Astrocyte (in vitro differentiated cells and primary cell): Measurements from ENCODE around the gene TMEM184A. TPM values are rescaled to one million over a fixed set of nuclear protein-coding genes. Genes with fewer than 3 reads are reported as not detected.

ENCODE experiments used
- DNase-seq: peaks from one replicate; pipeline ENCODE4 v3.0.0-alpha.2; 2010; ENCODE audit warnings: low read depth
- FAIRE-seq: peaks from 2 replicates; lab custom pipeline; 2011; peaks lifted over from hg19 to GRCh38; lab: Jason Lieb, UNC
- H2AFZ ChIP-seq: 2 replicates; pipeline ENCODE4 v1.6.0; 2012; ENCODE audit warnings: low read depth, low read length, inconsistent platforms
- H3K27ac ChIP-seq: 2 replicates; pipeline ENCODE4 v1.5.1; 2011; ENCODE audit warnings: low read depth, low read length, inconsistent platforms
- H3K27me3 ChIP-seq: 2 replicates; pipeline ENCODE4 v1.6.0; 2011; ENCODE audit warnings: low read length, inconsistent platforms; ENCODE audit not compliant: insufficient read depth
- H3K36me3 ChIP-seq: 2 replicates; pipeline ENCODE4 v1.5.1; 2011; ENCODE audit warnings: low read length, inconsistent platforms; ENCODE audit not compliant: insufficient read depth
- H3K4me1 ChIP-seq: 2 replicates; pipeline ENCODE4 v1.5.1; 2011; ENCODE audit warnings: low read length, inconsistent platforms; ENCODE audit not compliant: insufficient read depth
- H3K4me2 ChIP-seq: 2 replicates; pipeline ENCODE4 v1.6.0; 2012; ENCODE audit warnings: low read length, inconsistent platforms
- H3K4me3 ChIP-seq: 2 replicates; pipeline ENCODE4 v1.5.1; 2011; ENCODE audit warnings: low read depth, mild to moderate bottlenecking, low read length, inconsistent platforms; ENCODE audit not compliant: insufficient read depth
- H3K79me2 ChIP-seq: 2 replicates; pipeline ENCODE4 v1.6.0; 2012; ENCODE audit warnings: mild to moderate bottlenecking, low read length, inconsistent platforms; ENCODE audit not compliant: insufficient read depth
- H3K9ac ChIP-seq: 2 replicates; pipeline ENCODE4 v1.6.0; 2012; ENCODE audit warnings: mild to moderate bottlenecking, low read length, inconsistent platforms
- H3K9me3 ChIP-seq: 2 replicates; pipeline ENCODE4 v1.5.1; 2012; ENCODE audit warnings: low read depth, mild to moderate bottlenecking, low read length, inconsistent platforms; ENCODE audit not compliant: insufficient read depth
- H4K20me1 ChIP-seq: 2 replicates; pipeline ENCODE4 v1.6.0; 2012; ENCODE audit warnings: low read length, inconsistent platforms; ENCODE audit not compliant: insufficient read depth
- H3K27ac Mint-ChIP-seq: one replicate; pipeline ENCODE4 v1.8.0; 2021; ENCODE audit warnings: mild to moderate bottlenecking, mixed read lengths; ENCODE audit not compliant: unreplicated experiment
- H3K27me3 Mint-ChIP-seq: one replicate; pipeline ENCODE4 v1.8.0; 2021; ENCODE audit warnings: low read depth, mixed read lengths; ENCODE audit not compliant: unreplicated experiment
- H3K36me3 Mint-ChIP-seq: one replicate; pipeline ENCODE4 v1.8.0; 2021; ENCODE audit warnings: low read depth, mixed read lengths; ENCODE audit not compliant: unreplicated experiment
- H3K4me1 Mint-ChIP-seq: one replicate; pipeline ENCODE4 v1.8.0; 2021; ENCODE audit warnings: low read depth, mixed read lengths; ENCODE audit not compliant: unreplicated experiment
- H3K4me3 Mint-ChIP-seq: one replicate; pipeline ENCODE4 v1.8.0; 2021; ENCODE audit warnings: mild to moderate bottlenecking, moderate library complexity, mixed read lengths; ENCODE audit not compliant: unreplicated experiment
- H3K9me3 Mint-ChIP-seq: one replicate; pipeline ENCODE4 v1.8.0; 2021; ENCODE audit warnings: mild to moderate bottlenecking, mixed read lengths; ENCODE audit not compliant: unreplicated experiment
- CTCF ChIP-seq: IDR thresholded peaks from 2 replicates; pipeline ENCODE4 v1.5.1; 2011; ENCODE audit warnings: low read depth, mild to moderate bottlenecking, inconsistent platforms, low read length, moderate library complexity; ENCODE audit not compliant: insufficient read depth
- EZH2 ChIP-seq: IDR thresholded peaks from 2 replicates; pipeline ENCODE4 v1.6.1; 2012; ENCODE audit warnings: mild to moderate bottlenecking, low read length, inconsistent platforms; ENCODE audit not compliant: insufficient read depth
- total RNA-seq: library from RNA; stranded (reverse); gene quantifications from 2 replicates; pipeline ENCODE4 v1.2.1, GENCODE V29; 2021

The TMEM184A gene
- total RNA-seq, 1 donor from 2014 or later, result 2.1 TPM

DNA sequence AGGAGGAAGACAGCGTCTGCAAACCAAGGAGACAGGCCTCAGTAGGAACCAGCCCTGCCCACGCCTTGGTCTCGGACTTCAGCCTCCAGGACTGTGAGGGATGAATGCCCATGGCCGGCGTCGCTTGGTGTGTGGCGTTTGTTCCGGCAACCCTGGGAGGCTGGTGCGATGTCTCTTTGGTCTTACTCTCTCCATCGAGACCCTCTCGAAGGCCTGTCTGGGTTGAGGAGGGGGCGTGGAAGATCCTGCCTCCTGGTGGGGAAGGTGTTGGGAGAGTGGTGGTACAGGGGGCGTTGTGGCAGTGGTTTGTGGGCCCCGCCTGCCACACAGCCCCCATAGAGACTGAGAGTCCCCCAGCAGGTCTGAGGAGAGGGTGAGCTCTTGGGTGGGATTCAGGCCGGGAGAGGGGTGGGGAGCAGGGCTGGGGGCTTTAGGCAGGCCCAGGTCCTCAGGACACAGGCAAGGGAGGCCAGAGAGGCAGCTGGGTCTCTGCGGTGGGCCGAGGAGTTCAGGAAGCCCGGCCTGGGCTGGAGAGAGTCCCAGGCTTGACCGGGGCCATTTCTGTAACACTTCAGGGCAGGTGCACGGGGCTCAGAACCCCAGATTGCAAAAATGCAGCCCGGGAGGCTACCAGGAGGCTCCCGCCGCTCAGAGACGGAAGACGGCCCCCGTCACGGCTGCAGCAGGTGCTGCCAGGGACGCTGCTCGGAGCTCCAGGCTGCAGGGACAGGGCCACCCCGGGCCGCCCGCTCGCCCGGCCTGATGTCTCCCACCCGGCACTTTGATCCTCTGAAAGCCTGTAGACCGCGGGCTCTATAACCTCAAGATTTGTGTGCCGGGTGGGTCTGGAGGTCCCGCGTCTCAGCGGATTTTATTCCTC is 47.6 kb upstream of the TMEM184A start:
- DNase-seq (no peak), FAIRE-seq (no peak)
- Histone ChIP-seq H2AFZ (no peak overlapping the region), H3K27ac (no peak overlapping the region), H3K4me1 (no peaks in the 10 kb centered on the region), H3K4me2 (no peak overlapping the region), H4K20me1 (no peaks in the 10 kb centered on the region), H3K9ac (no peak overlapping the region), H3K27me3 (peaks cover 18% of the 10 kb centered on the region), H3K79me2 (no peaks in the 10 kb centered on the region), H3K4me3 (no peak overlapping the region), H3K9me3 (no peaks in the 10 kb centered on the region), H3K36me3 (no peaks in the 10 kb centered on the region)
- H3K27me3 Mint-ChIP-seq, result peaks cover 47% of the 10 kb centered on the region
- H3K27ac Mint-ChIP-seq, result no peak overlapping the region
- no peaks in the 10 kb centered on the region for H3K4me1 Mint-ChIP-seq
- no peak overlapping the region for H3K4me3 Mint-ChIP-seq
- TF ChIP-seq EZH2 (no peak), CTCF (no peak)
- no peaks in the 10 kb centered on the region for H3K9me3 Mint-ChIP-seq
- H3K36me3 Mint-ChIP-seq, result no peaks in the 10 kb centered on the region

GRCh38 chr7:1602386-1602785 is 46.4 kb upstream of the TMEM184A start:
- FAIRE-seq (no peak), DNase-seq (no peak)
- no peak overlapping the region for H3K4me3 Mint-ChIP-seq
- Histone ChIP-seq H3K4me2 (no peak overlapping the region), H2AFZ (no peak overlapping the region), H3K4me1 (no peaks in the 10 kb centered on the region), H3K79me2 (no peaks in the 10 kb centered on the region), H4K20me1 (no peaks in the 10 kb centered on the region), H3K36me3 (no peaks in the 10 kb centered on the region), H3K9me3 (no peaks in the 10 kb centered on the region), H3K27ac (no peak overlapping the region), H3K9ac (no peak overlapping the region), H3K27me3 (peaks cover 18% of the 10 kb centered on the region), H3K4me3 (no peak overlapping the region)
- H3K4me1 Mint-ChIP-seq, result no peaks in the 10 kb centered on the region
- peaks cover 54% of the 10 kb centered on the region for H3K27me3 Mint-ChIP-seq
- no peaks in the 10 kb centered on the region for H3K36me3 Mint-ChIP-seq
- H3K9me3 Mint-ChIP-seq, result no peaks in the 10 kb centered on the region
- no peak for TF ChIP-seq EZH2
- no peak for TF ChIP-seq CTCF
- H3K27ac Mint-ChIP-seq, result no peak overlapping the region

GRCh38 chr7:1601956-1602355 is 46.0 kb upstream of the TMEM184A start:
- Histone ChIP-seq H3K9ac (no peak overlapping the region), H3K27me3 (peaks cover 18% of the 10 kb centered on the region), H3K4me1 (no peaks in the 10 kb centered on the region), H3K36me3 (no peaks in the 10 kb centered on the region), H4K20me1 (no peaks in the 10 kb centered on the region), H3K4me3 (no peak overlapping the region), H3K79me2 (no peaks in the 10 kb centered on the region), H2AFZ (no peak overlapping the region), H3K4me2 (no peak overlapping the region), H3K27ac (no peak overlapping the region), H3K9me3 (no peaks in the 10 kb centered on the region)
- FAIRE-seq (no peak), DNase-seq (no peak)
- no peak for TF ChIP-seq CTCF
- TF ChIP-seq EZH2, result no peak
- peaks cover 54% of the 10 kb centered on the region for H3K27me3 Mint-ChIP-seq
- H3K4me1 Mint-ChIP-seq, result no peaks in the 10 kb centered on the region
- H3K9me3 Mint-ChIP-seq, result no peaks in the 10 kb centered on the region
- H3K4me3 Mint-ChIP-seq, result no peak overlapping the region
- no peaks in the 10 kb centered on the region for H3K36me3 Mint-ChIP-seq
- H3K27ac Mint-ChIP-seq, result no peak overlapping the region
